Cardiac fibroblast (primary cell): ENCODE data around the gene EIPR1.

ENCODE experiments used
- DNase-seq, 2 donors: peaks; one replicate each; pipeline versions ENCODE4 v3.0.0 to v3.0.0-alpha.2; 2010; ENCODE audit warnings: low read depth in 2 of 2
- H3K4me3 ChIP-seq, 2 donors: replicated peaks in 1 of 2; 1 replicate in 1 of 2; 2 replicates in 1 of 2; pipeline ENCODE4 v1.5.1; 2011; ENCODE audit warnings: low read depth in 2 of 2, low read length in 2 of 2, mild to moderate bottlenecking in 2 of 2, moderate library complexity in 1 of 2
- CTCF ChIP-seq: IDR thresholded peaks from one replicate; pipeline ENCODE4 v1.5.1; 2011; ENCODE audit warnings: low read depth, mild to moderate bottlenecking, low read length, inconsistent platforms

The EIPR1 gene

GRCh38 chr2:3390041-3390440 is 12.4 kb upstream of the EIPR1 start:
- DNase-seq: no peak
- H3K4me3 ChIP-seq: no peak overlapping the region
- TF ChIP-seq CTCF: no peak

DNA sequence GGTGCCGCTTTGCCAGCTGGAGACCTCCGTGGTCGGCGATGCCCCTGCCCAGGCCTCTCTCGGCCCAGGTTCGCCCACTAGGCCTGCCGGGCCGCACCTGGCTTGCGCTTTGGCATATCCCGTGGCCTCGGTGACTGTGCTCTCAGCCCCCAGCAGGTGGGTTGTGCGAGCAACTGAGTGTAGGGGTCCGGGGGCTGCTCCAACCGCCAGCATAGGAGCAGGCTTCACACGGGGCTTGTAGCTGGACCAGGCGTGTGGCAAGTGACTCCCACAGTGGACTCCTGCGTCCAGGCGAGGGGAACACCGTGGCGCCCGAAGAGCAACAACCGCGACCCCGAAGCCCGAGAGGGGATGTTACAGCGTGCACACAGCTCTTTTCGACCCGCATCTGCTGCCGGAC is 11.6 kb upstream of the EIPR1 start:
- no peak overlapping the region for H3K4me3 ChIP-seq
- no peak for TF ChIP-seq CTCF
- DNase-seq: no peak

GRCh38 chr2:3388412-3388738 is 10.8 kb upstream of the EIPR1 start:
- TF ChIP-seq CTCF: no peak
- no peak for DNase-seq
- no peak overlapping the region for H3K4me3 ChIP-seq

- no peak for TF ChIP-seq CTCF
These were observed 10.2 kb upstream of the EIPR1 start for GRCh38 chr2:3387644-3388411.

GRCh38 chr2:3387011-3387410 is 9.4 kb upstream of the EIPR1 start:
- no peak for DNase-seq
- no peak overlapping the region for H3K4me3 ChIP-seq
- TF ChIP-seq CTCF: no peak

More at GRCh38 chr2:3387644-3388411, 10.2 kb upstream of the EIPR1 start:
- no peak overlapping the region for H3K4me3 ChIP-seq
- no peak for DNase-seq

- TF ChIP-seq CTCF: no peak
- no peak for DNase-seq
- no peak overlapping the region for H3K4me3 ChIP-seq
These were observed 8.9 kb upstream of the EIPR1 start for GRCh38 chr2:3386448-3386958.
